Measurements from ENCODE around the gene SEC14L1.
"Not testable (repeated sequence)": the region's sequence is repeated elsewhere in the genome, so short reads cannot be mapped to it uniquely, and the experiment has no call there.

SEC14L1 gene

GRCh38 chr17:77131904-77132303 lies 8.9 kb upstream of the SEC14L1 start:
- TF ChIP-seq CTCF (IDR thresholded peaks at IDR 0.05; ENCODE audit: low read depth, low read length, missing control alignments): no peak
- H3K4me3 ChIP-seq (ENCODE audit: low read depth, low read length): no peak overlapping the region
- no peak for DNase-seq (ENCODE audit: low read depth)

GRCh38 chr17:77132411-77133086 lies 8.2 kb upstream of the SEC14L1 start:
- DNase-seq (ENCODE audit: low read depth): no peak
- no peak for TF ChIP-seq CTCF (IDR thresholded peaks at IDR 0.05; ENCODE audit: low read depth, low read length, missing control alignments)
- H3K4me3 ChIP-seq (ENCODE audit: low read depth, low read length): no peak overlapping the region

GRCh38 chr17:77133087-77133638 lies 7.6 kb upstream of the SEC14L1 start:
- no peak for DNase-seq (ENCODE audit: low read depth)
- no peak for TF ChIP-seq CTCF (IDR thresholded peaks at IDR 0.05; ENCODE audit: low read depth, low read length, missing control alignments)
- no peak overlapping the region for H3K4me3 ChIP-seq (ENCODE audit: low read depth, low read length)

GRCh38 chr17:77136420-77136767 lies 4.4 kb upstream of the SEC14L1 start:
- TF ChIP-seq CTCF (IDR thresholded peaks at IDR 0.05; ENCODE audit: low read depth, low read length, missing control alignments): no peak

GRCh38 chr17:77137111-77137510 lies 3.7 kb upstream of the SEC14L1 start:
- H3K4me3 ChIP-seq (ENCODE audit: low read depth, low read length): no peak overlapping the region
- TF ChIP-seq CTCF (IDR thresholded peaks at IDR 0.05; ENCODE audit: low read depth, low read length, missing control alignments): no peak
- no peak for DNase-seq (ENCODE audit: low read depth)

More at GRCh38 chr17:77136420-77136767, 4.4 kb upstream of the SEC14L1 start:
- no peak for DNase-seq (ENCODE audit: low read depth)
- H3K4me3 ChIP-seq (ENCODE audit: low read depth, low read length): no peak overlapping the region

GRCh38 chr17:77137886-77138285 lies 2.9 kb upstream of the SEC14L1 start:
- not testable (repeated sequence) for DNase-seq (ENCODE audit: low read depth); H3K4me3 ChIP-seq (ENCODE audit: low read depth, low read length)

- H3K4me3 ChIP-seq (ENCODE audit: low read depth, low read length): peak overlapping the region; percentile 48
- DNase-seq (ENCODE audit: low read depth): peak; percentile 90
- no peak for TF ChIP-seq CTCF (IDR thresholded peaks at IDR 0.05; ENCODE audit: low read depth, low read length, missing control alignments)
Measured at GRCh38 chr17:77140166-77140877, 447 bp upstream of the SEC14L1 start.

Measured in GM12864 (cell line).